ENCODE measurements around the gene GGA3. TPM values are rescaled to one million over a fixed set of nuclear protein-coding genes. Genes with fewer than 3 reads are reported as not detected.
A peak's percentile ranks its signal among the peaks of the same experiment; 100 is the strongest.
"Not testable (repeated sequence)": the region's sequence is repeated elsewhere in the genome, so short reads cannot be mapped to it uniquely, and the experiment has no call there.

The GGA3 gene
- total RNA-seq, 1 donor from 2014 or later = 44.5 TPM

GRCh38 chr17:75273977-75274708 lies 12.7 kb upstream of the GGA3 start:
- DNase-seq (ENCODE audit: low spot score) = no peak

- DNase-seq (ENCODE audit: low spot score) = no peak
Measured at GRCh38 chr17:75272848-75273184, 11.4 kb upstream of the GGA3 start.

GRCh38 chr17:75271955-75272847 lies 10.8 kb upstream of the GGA3 start:
- DNase-seq (ENCODE audit: low spot score) = no peak

- DNase-seq (ENCODE audit: low spot score) = peak; percentile 73
Measured at GRCh38 chr17:75271233-75271954, 10.0 kb upstream of the GGA3 start.

GRCh38 chr17:75270966-75271232 lies 9.5 kb upstream of the GGA3 start, which contains the start of gene MIF4GD:
TSS of gene MIF4GD (minus strand) at chr17:75271231. CDS start at chr17:75270195, 1,036 bp downstream.
- no peak for DNase-seq (ENCODE audit: low spot score)

GRCh38 chr17:75270218-75270965 lies 9.0 kb upstream of the GGA3 start:
- DNase-seq (ENCODE audit: low spot score) = peak; percentile 42

GRCh38 chr17:75269844-75270217 lies 8.4 kb upstream of the GGA3 start:
- no peak for DNase-seq (ENCODE audit: low spot score)

GRCh38 chr17:75267411-75268232 lies 6.2 kb upstream of the GGA3 start:
- DNase-seq (ENCODE audit: low spot score) = no peak

- DNase-seq (ENCODE audit: low spot score) = no peak
Measured at GRCh38 chr17:75267153-75267410, 5.7 kb upstream of the GGA3 start.

- no peak for DNase-seq (ENCODE audit: low spot score)
Measured at GRCh38 chr17:75266316-75267152, 5.1 kb upstream of the GGA3 start.

GRCh38 chr17:75265614-75266315 lies 4.4 kb upstream of the GGA3 start:
- DNase-seq (ENCODE audit: low spot score) = no peak

GRCh38 chr17:75263055-75263454 lies 1.6 kb upstream of the GGA3 start:
- no peak for DNase-seq (ENCODE audit: low spot score)

GRCh38 chr17:75262112-75262606 lies 753 bp upstream of the GGA3 start:
- no peak for DNase-seq (ENCODE audit: low spot score)

- DNase-seq (ENCODE audit: low spot score) = no peak
Measured at GRCh38 chr17:75260641-75261335, 618 bp downstream of the GGA3 start.

GRCh38 chr17:75257228-75257627 lies 4.2 kb downstream of the GGA3 start:
- not testable (repeated sequence) for DNase-seq (ENCODE audit: low spot score)

GRCh38 chr17:75255954-75256698 lies 5.3 kb downstream of the GGA3 start:
- not testable (repeated sequence) for DNase-seq (ENCODE audit: low spot score)

GRCh38 chr17:75252039-75252816 lies 9.2 kb downstream of the GGA3 start:
- DNase-seq (ENCODE audit: low spot score) = no peak

All from mucosa of gallbladder (tissue), 1 donor.